IMR-90 (cell line): ENCODE measurements around the gene GRM5. TPM values are rescaled to one million over a fixed set of nuclear protein-coding genes. Genes with fewer than 3 reads are reported as not detected.
"Not testable (repeated sequence)": the region's sequence is repeated elsewhere in the genome, so short reads cannot be mapped to it uniquely, and the experiment has no call there.

ENCODE experiments used
- ATAC-seq: fragments of 200-7000 bp; cut with Tn5 transposase; 2 replicates; pipeline ENCODE4 v1.9.1; 2020; ENCODE audit warnings: low read depth, mild to moderate bottlenecking, moderate library complexity
- BruUV-seq: library from RNA; stranded (reverse); fragments of 400-500 nt; replicated peaks from 2 replicates; lab custom pipeline; 2021; lab: Mats Ljungman, UMichigan
- CTCF ChIA-PET: fragments of 300-600 bp; formaldehyde crosslinking; extraction: SDS; loops from one replicate; lab custom pipeline; 2021; ENCODE audit warnings: antibody characterized with exemption; lab: Yijun Ruan, JAX
- POLR2A ChIA-PET: fragments of 300-600 bp; sonication (Branson Sonifier 250); formaldehyde crosslinking; loops from one replicate; lab custom pipeline; 2022; ENCODE audit warnings: antibody characterized with exemption; ENCODE audit not compliant: unreplicated experiment; lab: Charles Lee
- DNase-seq: peaks from one replicate; pipeline ENCODE4 v3.0.0; 2013
- H2AFZ ChIP-seq: replicated peaks from 2 replicates; pipeline ENCODE3; 2013; ENCODE audit warnings: low read length, mild to moderate bottlenecking; ENCODE audit not compliant: poor library complexity
- H2AK5ac ChIP-seq: 2 replicates; pipeline ENCODE4 v1.6.1; 2013; ENCODE audit warnings: low read depth, low read length, inconsistent platforms
- H2AK9ac ChIP-seq: replicated peaks from 2 replicates; pipeline ENCODE3; 2013; ENCODE audit warnings: mild to moderate bottlenecking, low read depth, low read length, moderate library complexity; ENCODE audit not compliant: poor library complexity
- H2BK120ac ChIP-seq: 2 replicates; pipeline ENCODE4 v1.6.1; 2013; ENCODE audit warnings: low read depth, low read length, inconsistent platforms
- H2BK15ac ChIP-seq: 3 replicates; pipeline ENCODE4 v1.6.1; 2013; ENCODE audit warnings: low read depth, low read length, inconsistent platforms
- H2BK20ac ChIP-seq: 2 replicates; pipeline ENCODE4 v1.6.1; 2013; ENCODE audit warnings: low read depth, mild to moderate bottlenecking, inconsistent platforms, low read length, moderate library complexity
- H2BK5ac ChIP-seq: 2 replicates; pipeline ENCODE4 v1.6.1; 2013; ENCODE audit warnings: mild to moderate bottlenecking, low read depth, low read length, inconsistent platforms; ENCODE audit not compliant: poor library complexity, severe bottlenecking
- H3K14ac ChIP-seq: replicated peaks from 2 replicates; pipeline ENCODE4 v1.6.1; 2013; ENCODE audit warnings: low read depth, low read length, inconsistent platforms
- H3K18ac ChIP-seq: 2 replicates; pipeline ENCODE4 v1.6.1; 2013; ENCODE audit warnings: low read depth, low read length, control low read depth
- H3K23ac ChIP-seq: 2 replicates; pipeline ENCODE4 v1.6.1; 2013; ENCODE audit warnings: low read depth, low read length, inconsistent platforms
- H3K27ac ChIP-seq: 2 replicates; pipeline ENCODE4 v1.5.1; 2013; ENCODE audit warnings: mild to moderate bottlenecking, control low read depth, low read length; ENCODE audit not compliant: insufficient read depth
- H3K27me3 ChIP-seq: 2 replicates; pipeline ENCODE4 v1.6.1; 2013; ENCODE audit warnings: low read length; ENCODE audit not compliant: control insufficient read depth, insufficient read depth
- H3K36me3 ChIP-seq: 2 replicates; pipeline ENCODE4 v1.6.1; 2013; ENCODE audit warnings: low read length, mixed read lengths; ENCODE audit not compliant: control insufficient read depth, insufficient read depth
- H3K4ac ChIP-seq: 2 replicates; pipeline ENCODE4 v1.6.1; 2013; ENCODE audit warnings: low read depth, low read length, inconsistent platforms
- H3K4me1 ChIP-seq: 2 replicates; pipeline ENCODE4 v1.6.1; 2013; ENCODE audit warnings: low read length, mixed read lengths; ENCODE audit not compliant: control insufficient read depth, insufficient read depth
- H3K4me2 ChIP-seq: 2 replicates; pipeline ENCODE4 v1.6.1; 2013; ENCODE audit warnings: low read depth, mild to moderate bottlenecking, control low read depth, low read length, moderate library complexity
- H3K4me3 ChIP-seq: 2 replicates; pipeline ENCODE4 v1.5.1; 2013; ENCODE audit warnings: low read depth, mild to moderate bottlenecking, control low read depth, low read length, moderate library complexity; ENCODE audit not compliant: insufficient read depth
- H3K56ac ChIP-seq: 2 replicates; pipeline ENCODE4 v1.6.1; 2013; ENCODE audit warnings: low read length, inconsistent platforms; ENCODE audit not compliant: insufficient read depth; ENCODE audit errors: extremely low read depth
- H3K79me1 ChIP-seq, 2 experiments: 2 replicates each; pipeline ENCODE4 v1.6.1; 2013; ENCODE audit warnings: low read length in 2 of 2, inconsistent platforms in 1 of 2, low read depth in 1 of 2
- H3K9ac ChIP-seq: 2 replicates; pipeline ENCODE4 v1.6.1; 2013; ENCODE audit warnings: low read depth, low read length, control low read depth
- H3K9me1 ChIP-seq: 2 replicates; pipeline ENCODE4 v1.6.1; 2013; ENCODE audit warnings: low read length, inconsistent platforms; ENCODE audit not compliant: insufficient read depth
- H3K9me3 ChIP-seq: 2 replicates; pipeline ENCODE4 v1.6.1; 2013; ENCODE audit warnings: low read length; ENCODE audit not compliant: control insufficient read depth, insufficient read depth
- H4K20me1 ChIP-seq: 2 replicates; pipeline ENCODE4 v1.6.1; 2013; ENCODE audit warnings: low read length, inconsistent platforms; ENCODE audit not compliant: insufficient read depth
- H4K5ac ChIP-seq: 2 replicates; pipeline ENCODE4 v1.6.1; 2013; ENCODE audit warnings: mild to moderate bottlenecking, low read depth, low read length, control low read depth
- H4K8ac ChIP-seq, 2 experiments: 2 replicates each; pipeline ENCODE4 v1.6.1; 2013; ENCODE audit warnings: low read depth in 2 of 2, low read length in 2 of 2, control low read depth in 1 of 2, inconsistent platforms in 1 of 2
- H4K91ac ChIP-seq: 2 replicates; pipeline ENCODE4 v1.6.1; 2013; ENCODE audit warnings: low read depth, low read length, inconsistent platforms; ENCODE audit not compliant: insufficient read depth
- dilution Hi-C: fragments of 300-500 bp; cut with HindIII; formaldehyde crosslinking; loops from one replicate; pipeline ENCODE4 v1.14.3; 2018; ENCODE audit warnings: low sequenced_read_pairs; ENCODE audit not compliant: unreplicated experiment
- in situ Hi-C: fragments of 300-500 bp; cut with MboI; formaldehyde crosslinking; loops from 3 replicates; pipeline ENCODE4 v1.14.3; 2019; ENCODE audit warnings: low sequenced_read_pairs, inconsistent platforms, mixed read lengths
- intact Hi-C: fragments of 100-400 bp; cut with micrococcal nuclease; formaldehyde crosslinking; loops from 2 replicates; pipeline ENCODE4 v1.10.0; 2022
- polyA plus RNA-seq, 3 experiments: library from polyadenylated mRNA; depleted of rRNA; stranded (reverse); fragments of >200 nt; gene quantifications; 2 replicates each; pipeline ENCODE4 v1.2.3, GENCODE V29; 2012; ENCODE audit warnings: low replicate concordance in 1 of 3
- total RNA-seq: library from RNA; depleted of rRNA; stranded (reverse); fragments of >200 nt; gene quantifications from 2 replicates; pipeline ENCODE4 v1.2.3, GENCODE V29; 2012

The GRM5 gene
- total and polyA plus RNA-seq, 2 of the 4 experiments (the other 2 are of a cell fraction): under 0.01 TPM

DNA sequence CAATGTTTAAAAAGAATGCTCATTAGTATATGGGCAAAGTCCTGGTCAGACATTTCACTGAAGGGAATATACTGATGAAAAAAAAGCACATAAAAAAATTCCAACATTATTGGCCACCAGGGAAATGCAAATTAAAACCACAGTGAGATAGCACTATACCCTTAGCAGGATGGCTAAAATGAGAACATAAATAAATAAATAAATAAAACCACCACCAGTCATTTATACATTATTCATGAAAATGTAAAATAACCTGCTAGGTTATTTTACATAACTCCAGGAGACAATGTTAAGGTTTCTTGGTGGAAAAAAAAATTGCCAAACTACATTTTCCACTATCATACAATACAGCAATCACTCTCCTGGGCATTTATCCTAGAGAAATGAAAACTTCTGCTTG, 64.9 kb downstream of the GRM5 start:
- H3K4ac ChIP-seq, H3K18ac ChIP-seq, in situ Hi-C loops, H3K79me1 ChIP-seq, H4K5ac ChIP-seq, POLR2A ChIA-PET, H3K27ac ChIP-seq, H3K23ac ChIP-seq, H2AFZ ChIP-seq, H2BK20ac ChIP-seq, H2BK15ac ChIP-seq, H4K20me1 ChIP-seq, H3K4me1 ChIP-seq, BruUV-seq, H2AK9ac ChIP-seq, H3K9me3 ChIP-seq, H2AK5ac ChIP-seq, H3K4me3 ChIP-seq, intact Hi-C loops, H3K9me1 ChIP-seq, H3K27me3 ChIP-seq, H2BK5ac ChIP-seq, H3K36me3 ChIP-seq, ATAC-seq, H3K14ac ChIP-seq, H4K8ac ChIP-seq, CTCF ChIA-PET, dilution Hi-C loops, H2BK120ac ChIP-seq, H3K56ac ChIP-seq, DNase-seq, H3K9ac ChIP-seq, H3K4me2 ChIP-seq, H4K91ac ChIP-seq: not testable (repeated sequence)
